ENCODE results near the gene PHETA2.
"Not testable (repeated sequence)": the region's sequence is repeated elsewhere in the genome, so short reads cannot be mapped to it uniquely, and the experiment has no call there.

Gene PHETA2

DNA sequence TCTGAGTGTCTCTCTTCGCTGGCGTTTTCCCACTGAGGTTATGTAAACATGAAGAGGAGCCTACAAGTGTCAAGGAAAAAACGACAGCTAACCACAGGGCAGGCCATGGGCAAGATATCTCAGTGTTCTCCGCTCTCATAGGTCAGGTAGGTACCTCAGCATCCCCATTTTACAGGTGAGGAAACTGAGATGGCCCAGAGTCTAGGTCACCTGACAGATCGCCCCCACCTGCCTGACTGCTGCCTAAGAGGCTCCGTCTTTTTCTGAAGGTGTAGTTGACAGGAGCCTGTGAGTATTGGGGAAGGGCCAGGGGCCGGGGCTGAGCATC, 17.4 kb downstream of the PHETA2 start:
- DNase-seq (ENCODE audit: low read depth, low spot score), result no peak

DNA sequence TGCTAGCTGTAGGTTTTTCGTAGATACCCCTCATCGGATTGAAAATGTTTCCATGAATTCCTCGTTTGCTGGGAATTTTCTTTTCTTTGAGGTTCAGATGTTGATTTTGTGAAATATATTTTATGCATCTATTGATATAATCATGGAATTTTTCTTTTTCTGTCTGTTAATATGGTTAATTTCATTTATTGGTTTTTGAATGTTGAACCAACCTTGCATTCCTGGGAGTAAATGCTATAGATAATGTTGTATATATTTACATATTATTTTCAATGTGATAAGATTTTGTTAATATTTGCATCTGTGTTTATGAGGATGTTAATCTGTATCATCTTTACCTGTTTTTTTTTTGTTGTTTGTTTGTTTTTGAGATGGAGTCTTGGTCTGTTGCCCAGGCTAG, 27.2 kb downstream of the PHETA2 start:
- no peak overlapping the region for H3K27ac ChIP-seq
- no peak for DNase-seq (ENCODE audit: low read depth, low spot score)

More for the DNA sequence above, 17.4 kb downstream of the PHETA2 start:
- H3K27ac ChIP-seq, result no peak overlapping the region

DNA sequence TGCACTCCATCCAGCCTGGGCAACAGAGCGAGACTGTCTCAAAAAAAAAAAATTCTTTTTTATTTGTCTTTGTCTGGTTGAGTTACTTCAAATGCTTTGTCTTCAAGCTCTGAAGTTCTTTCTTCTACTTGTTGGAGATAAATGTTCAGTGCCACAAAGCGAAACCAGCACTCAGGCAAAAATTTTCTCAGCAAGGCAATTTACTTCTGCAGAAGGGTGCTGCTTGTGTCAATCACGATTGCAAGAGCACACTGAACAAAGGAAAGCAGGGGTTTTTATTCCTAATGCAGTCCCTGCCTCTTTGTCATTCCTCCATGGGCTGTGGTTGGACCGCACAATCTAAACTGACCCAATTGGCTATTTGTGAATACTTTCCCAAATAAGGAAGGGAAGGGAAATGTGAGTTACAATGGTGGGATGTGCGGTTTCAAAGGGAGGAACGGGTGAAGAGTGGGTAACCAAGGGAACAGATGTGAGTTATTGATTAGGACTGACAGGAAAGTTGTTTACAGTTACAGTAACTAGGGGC, 30.3 kb downstream of the PHETA2 start:
- not testable (repeated sequence) for DNase-seq (ENCODE audit: low read depth, low spot score); H3K27ac ChIP-seq

DNA sequence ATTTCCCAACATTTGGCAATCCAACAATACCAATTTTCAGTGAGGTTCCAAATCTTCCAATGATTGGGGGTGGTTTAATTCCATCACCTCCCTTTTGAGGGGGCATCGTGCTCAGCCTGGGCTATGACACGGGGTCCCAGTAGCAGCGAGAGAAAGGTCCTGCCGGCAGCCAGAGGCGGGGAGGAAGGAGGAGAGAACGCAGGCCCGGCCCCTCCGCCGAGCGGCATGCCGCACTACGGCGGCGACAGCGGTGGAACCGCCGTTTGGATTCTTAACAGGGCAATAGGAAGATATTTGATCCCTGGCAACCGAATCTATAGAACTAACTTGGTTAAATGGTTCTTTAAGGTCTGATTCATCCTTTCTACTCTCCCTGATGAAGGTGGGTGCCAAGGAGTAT, 34.8 kb downstream of the PHETA2 start:
- H3K27ac ChIP-seq, result no peak overlapping the region
- no peak for DNase-seq (ENCODE audit: low read depth, low spot score)

DNA sequence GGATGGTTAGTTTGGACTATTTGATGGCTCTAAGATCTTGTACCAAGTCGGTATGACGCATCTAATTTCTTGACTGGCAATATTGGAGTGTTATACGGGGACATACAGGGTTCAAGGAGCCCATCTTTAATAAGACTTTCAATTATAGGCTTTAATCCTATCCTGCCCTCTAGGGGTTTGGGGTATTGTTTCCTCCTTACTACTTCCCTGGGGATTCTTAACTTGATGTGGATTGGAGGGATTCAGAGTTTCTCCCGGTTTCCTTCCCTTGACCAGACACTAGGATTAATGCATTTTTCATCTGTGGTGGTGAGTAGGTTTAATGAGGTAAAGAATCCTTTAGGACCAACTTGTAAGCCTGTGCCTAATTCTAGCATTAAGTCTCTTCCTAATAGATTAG, 37.8 kb downstream of the PHETA2 start:
- DNase-seq (ENCODE audit: low read depth, low spot score), result no peak
- H3K27ac ChIP-seq, result no peak overlapping the region

DNA sequence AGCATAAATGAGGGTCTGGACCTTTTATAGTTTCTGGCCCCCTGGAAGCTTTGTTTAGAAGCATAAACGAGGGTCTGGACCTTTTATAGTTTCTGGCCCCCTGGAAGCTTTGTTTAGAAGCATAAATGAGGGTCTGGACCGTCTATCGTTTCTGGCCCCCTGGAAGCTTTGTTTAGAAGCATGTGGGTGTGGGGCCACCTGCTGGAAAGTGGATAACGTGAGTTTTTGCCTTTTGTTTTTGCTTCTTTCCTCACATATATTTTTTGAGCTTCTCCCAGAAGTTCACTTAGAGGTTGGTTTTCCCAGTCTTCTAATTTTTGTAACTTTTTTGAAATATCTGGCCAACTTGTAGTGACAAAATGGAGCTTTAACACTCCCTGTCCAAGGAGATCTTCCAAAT, 38.7 kb downstream of the PHETA2 start:
- H3K27ac ChIP-seq; DNase-seq (ENCODE audit: low read depth, low spot score): not testable (repeated sequence)

GRCh38 chr22:42114721-42115120, 40.7 kb downstream of the PHETA2 start:
- H3K27ac ChIP-seq, result no peak overlapping the region
- no peak for DNase-seq (ENCODE audit: low read depth, low spot score)

- DNase-seq (ENCODE audit: low read depth, low spot score); H3K27ac ChIP-seq: not testable (repeated sequence)
Observed at GRCh38 chr22:42115420-42115830, 41.4 kb downstream of the PHETA2 start.

- no peak overlapping the region for H3K27ac ChIP-seq
- no peak for DNase-seq (ENCODE audit: low read depth, low spot score)
Observed at GRCh38 chr22:42116848-42117424, 42.9 kb downstream of the PHETA2 start.

DNA sequence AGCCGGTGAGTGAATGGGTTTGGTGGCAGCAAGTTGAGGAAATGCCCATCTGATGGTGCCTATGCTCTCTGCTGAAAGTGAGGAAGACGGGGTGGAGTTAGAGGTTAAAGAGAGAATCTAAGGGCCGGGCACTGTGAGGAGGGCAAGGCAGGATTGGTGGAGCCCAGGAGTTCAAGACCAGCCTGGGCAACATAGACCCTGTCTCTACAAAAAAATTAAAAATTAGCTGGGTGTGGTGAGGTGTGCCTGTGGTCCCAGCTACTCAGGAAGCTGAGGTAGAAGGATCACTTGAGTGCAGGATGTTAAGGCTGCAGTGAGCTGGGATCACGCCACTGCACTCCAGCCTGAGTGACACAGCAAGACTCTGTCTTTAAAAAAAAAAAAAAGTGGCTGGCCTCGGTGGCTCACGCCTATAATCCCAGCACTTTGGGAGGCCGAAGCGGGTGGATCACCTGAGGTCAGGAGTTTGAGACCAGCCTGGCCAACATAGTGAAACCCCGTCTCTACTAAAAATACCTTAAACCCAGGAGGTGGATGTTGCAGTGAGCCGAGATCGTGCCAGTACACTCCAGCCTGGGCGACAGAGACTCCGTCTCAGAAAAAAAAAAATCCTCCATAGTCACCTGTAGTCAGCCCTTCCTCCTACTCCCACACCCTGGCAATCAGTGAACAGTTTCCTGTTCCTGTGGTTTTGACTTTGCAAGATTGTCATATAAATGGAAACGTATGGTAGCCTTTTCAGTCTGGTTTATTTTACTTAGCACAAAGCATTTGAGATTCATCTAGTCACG, 46.4 kb downstream of the PHETA2 start:
- DNase-seq (ENCODE audit: low read depth, low spot score), result not testable (repeated sequence)

DNA sequence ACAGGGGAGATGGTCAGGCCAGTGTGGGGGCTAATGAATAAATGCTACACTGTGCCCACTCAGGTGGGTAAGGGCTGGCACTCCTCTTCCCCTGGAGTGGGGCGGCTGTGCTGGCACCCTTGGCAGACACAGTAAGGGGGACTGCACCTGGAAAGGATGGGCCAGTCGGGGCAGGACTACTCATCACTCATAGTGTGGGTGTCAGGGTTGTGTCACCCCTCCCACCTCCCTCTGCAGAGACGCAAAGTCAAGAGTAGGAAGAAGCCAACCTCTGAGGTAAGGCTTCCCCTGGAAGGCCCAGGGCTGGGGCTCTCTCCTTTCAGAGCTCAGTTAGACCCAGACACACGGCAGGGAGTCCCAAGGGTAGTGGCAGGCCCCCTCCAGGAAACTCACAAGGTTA, 49.5 kb downstream of the PHETA2 start:
- not testable (repeated sequence) for DNase-seq (ENCODE audit: low read depth, low spot score); H3K27ac ChIP-seq

More for the DNA sequence above, 46.4 kb downstream of the PHETA2 start:
- not testable (repeated sequence) for H3K27ac ChIP-seq

- no peak overlapping the region for H3K27ac ChIP-seq
- no peak for DNase-seq (ENCODE audit: low read depth, low spot score)
Observed at GRCh38 chr22:42127606-42128005, 53.6 kb downstream of the PHETA2 start.

DNA sequence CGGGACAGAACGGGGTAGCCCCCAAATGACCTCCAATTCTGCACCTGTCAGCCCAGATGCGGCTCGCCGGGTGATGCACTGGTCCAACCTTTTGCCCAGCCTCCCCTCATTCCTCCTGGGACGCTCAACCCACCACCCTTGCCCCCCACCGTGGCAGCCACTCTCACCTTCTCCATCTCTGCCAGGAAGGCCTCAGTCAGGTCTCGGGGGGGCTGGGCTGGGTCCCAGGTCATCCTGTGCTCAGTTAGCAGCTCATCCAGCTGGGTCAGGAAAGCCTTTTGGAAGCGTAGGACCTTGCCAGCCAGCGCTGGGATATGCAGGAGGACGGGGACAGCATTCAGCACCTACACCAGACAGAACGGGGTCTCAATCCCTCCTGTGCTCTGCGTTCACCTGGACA, 54.0 kb downstream of the PHETA2 start:
- not testable (repeated sequence) for H3K27ac ChIP-seq; DNase-seq (ENCODE audit: low read depth, low spot score)
